Vagina (tissue), 2 donors: ENCODE data around the gene GDF11.

ENCODE experiments used
- POLR2A ChIP-seq, 2 donors: fragments of 450-650 bp; IDR thresholded peaks; one replicate each; pipeline ENCODE4 v1.6.1; 2017; ENCODE audit warnings: antibody characterized with exemption in 2 of 2, mild to moderate bottlenecking in 2 of 2, moderate library complexity in 2 of 2
- TF ChIP-seq, protein P1 (sequence below), 3 experiments: fragments of 450-650 bp in 2 of 3; fragments of 200-600 bp in 1 of 3; sonication (generic) in 1 of 3; IDR thresholded peaks; one replicate each; pipeline ENCODE4 v1.5.1; 2017 to 2019; ENCODE audit warnings: antibody characterized with exemption in 3 of 3, mild to moderate bottlenecking in 2 of 3, moderate library complexity in 2 of 3

DNA sequence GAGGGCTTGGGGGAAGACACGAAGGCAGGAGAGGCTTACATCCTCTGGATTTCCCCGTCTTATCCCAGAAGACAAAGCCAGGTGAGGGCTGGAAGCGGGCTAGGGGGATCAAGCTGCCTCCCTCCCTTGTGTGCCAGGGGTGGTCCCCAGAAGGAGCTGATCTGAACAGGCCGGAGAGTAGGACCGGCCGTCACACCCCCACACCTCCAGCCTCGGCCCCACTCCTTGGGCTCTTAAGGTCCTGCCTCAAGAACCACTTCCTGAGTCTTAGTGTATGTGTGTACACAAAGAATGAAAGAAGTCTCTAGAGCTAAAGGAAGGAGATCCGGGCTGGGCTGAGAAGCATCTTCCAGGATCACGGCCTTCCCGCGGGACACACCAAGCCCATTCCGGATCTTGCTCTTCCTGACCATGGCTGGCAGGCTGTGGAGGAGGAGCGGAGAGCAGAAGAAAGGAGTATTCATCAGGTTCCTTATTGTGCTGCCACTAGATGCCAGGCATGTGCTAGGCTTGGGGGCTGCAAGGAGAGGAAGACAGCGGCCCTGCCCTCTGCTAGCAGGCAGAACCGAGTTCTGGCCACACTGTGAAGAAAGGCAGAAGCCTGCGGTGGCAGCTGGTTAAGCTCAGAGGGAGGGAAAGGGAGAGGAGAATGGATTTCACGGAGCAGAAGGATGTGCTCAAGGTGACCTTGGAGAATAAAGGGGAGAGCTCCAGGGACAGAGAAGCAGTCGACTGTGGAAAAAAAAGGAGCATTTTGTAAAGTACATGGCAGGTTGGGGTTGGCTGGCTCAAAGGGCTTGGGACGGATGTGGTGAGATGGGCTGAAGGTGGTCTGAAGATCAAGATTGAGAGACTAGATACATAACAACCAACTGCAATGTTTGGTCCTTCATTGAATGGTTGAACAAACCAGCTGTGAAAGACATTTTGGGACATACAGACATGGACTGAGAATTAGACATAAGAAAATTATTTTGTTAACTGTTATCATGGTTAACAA lies 12.8 kb upstream of the GDF11 start:
- TF ChIP-seq, protein P1, sequence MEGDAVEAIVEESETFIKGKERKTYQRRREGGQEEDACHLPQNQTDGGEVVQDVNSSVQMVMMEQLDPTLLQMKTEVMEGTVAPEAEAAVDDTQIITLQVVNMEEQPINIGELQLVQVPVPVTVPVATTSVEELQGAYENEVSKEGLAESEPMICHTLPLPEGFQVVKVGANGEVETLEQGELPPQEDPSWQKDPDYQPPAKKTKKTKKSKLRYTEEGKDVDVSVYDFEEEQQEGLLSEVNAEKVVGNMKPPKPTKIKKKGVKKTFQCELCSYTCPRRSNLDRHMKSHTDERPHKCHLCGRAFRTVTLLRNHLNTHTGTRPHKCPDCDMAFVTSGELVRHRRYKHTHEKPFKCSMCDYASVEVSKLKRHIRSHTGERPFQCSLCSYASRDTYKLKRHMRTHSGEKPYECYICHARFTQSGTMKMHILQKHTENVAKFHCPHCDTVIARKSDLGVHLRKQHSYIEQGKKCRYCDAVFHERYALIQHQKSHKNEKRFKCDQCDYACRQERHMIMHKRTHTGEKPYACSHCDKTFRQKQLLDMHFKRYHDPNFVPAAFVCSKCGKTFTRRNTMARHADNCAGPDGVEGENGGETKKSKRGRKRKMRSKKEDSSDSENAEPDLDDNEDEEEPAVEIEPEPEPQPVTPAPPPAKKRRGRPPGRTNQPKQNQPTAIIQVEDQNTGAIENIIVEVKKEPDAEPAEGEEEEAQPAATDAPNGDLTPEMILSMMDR (IDR thresholded peaks at IDR 0.05): no peak
- no peak for TF ChIP-seq POLR2A (IDR thresholded peaks at IDR 0.05)
